Measurements from ENCODE around the gene TJP3.

Gene TJP3

DNA sequence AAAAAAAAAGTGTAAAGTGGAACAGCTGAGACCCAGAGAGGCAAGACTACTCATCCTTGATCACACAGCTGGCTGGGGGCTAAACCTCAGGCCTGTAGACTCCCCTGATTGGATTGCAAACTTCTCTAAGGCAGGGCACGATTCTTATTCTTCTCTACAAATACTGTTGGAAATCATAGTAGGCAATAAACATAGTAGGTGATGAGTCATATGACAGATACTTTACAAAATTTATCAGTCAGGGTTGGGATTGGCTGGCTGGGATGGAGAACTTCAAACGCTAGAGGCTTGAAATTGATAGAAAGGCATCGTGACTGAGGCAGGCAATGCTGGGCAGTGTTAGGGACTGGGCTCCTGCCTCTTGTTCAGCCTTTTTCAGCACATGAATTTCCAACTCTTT, 83.9 kb downstream of the TJP3 start:
- no peak for DNase-seq (ENCODE audit: low spot score)
- in situ Hi-C loops (cut with MboI; ENCODE audit: low pct_unique_long_range_greater_than_20kb, low sequenced_read_pairs, unreplicated experiment): no loop called here
- no peak for TF ChIP-seq CTCF (IDR thresholded peaks at IDR 0.05; ENCODE audit: extremely low read depth, insufficient read depth, missing control alignments)

- no peak for TF ChIP-seq CTCF (IDR thresholded peaks at IDR 0.05; ENCODE audit: extremely low read depth, insufficient read depth, missing control alignments)
- no peak for DNase-seq (ENCODE audit: low spot score)
- in situ Hi-C loops (cut with MboI; ENCODE audit: low pct_unique_long_range_greater_than_20kb, low sequenced_read_pairs, unreplicated experiment): no loop called here
Observed at GRCh38 chr19:3793799-3794198, 85.6 kb downstream of the TJP3 start.

- no peak for DNase-seq (ENCODE audit: low spot score)
- in situ Hi-C loops (cut with MboI; ENCODE audit: low pct_unique_long_range_greater_than_20kb, low sequenced_read_pairs, unreplicated experiment): no loop called here
- TF ChIP-seq CTCF (IDR thresholded peaks at IDR 0.05; ENCODE audit: extremely low read depth, insufficient read depth, missing control alignments): no peak
Observed at GRCh38 chr19:3796358-3796757, 88.2 kb downstream of the TJP3 start.

GRCh38 chr19:3798137-3798536, 90.0 kb downstream of the TJP3 start:
- TF ChIP-seq CTCF (IDR thresholded peaks at IDR 0.05; ENCODE audit: extremely low read depth, insufficient read depth, missing control alignments): no peak
- DNase-seq (ENCODE audit: low spot score): no peak
- in situ Hi-C loops (cut with MboI; ENCODE audit: low pct_unique_long_range_greater_than_20kb, low sequenced_read_pairs, unreplicated experiment): no loop called here

Measured in GM13977 (cell line).